Endothelial cell of umbilical vein (primary cell): ENCODE results near the gene GRPEL1.

Experiments
- CTCF ChIP-seq, 2 donors: IDR thresholded peaks; 1 replicate in 1 of 2; 2 replicates in 1 of 2; pipeline ENCODE4 v1.5.1; 2011; ENCODE audit warnings: low read length in 2 of 2, mild to moderate bottlenecking in 2 of 2, moderate library complexity in 2 of 2, control low read depth in 1 of 2, inconsistent platforms in 1 of 2, low read depth in 1 of 2; ENCODE audit not compliant: insufficient read depth in 1 of 2; ENCODE audit errors: extremely low read depth in 1 of 2
- GATA2 ChIP-seq: IDR thresholded peaks from 2 replicates; pipeline ENCODE4 v1.7.0; 2011; ENCODE audit warnings: low read depth, mild to moderate bottlenecking, moderate library complexity, mixed read lengths, low read length; ENCODE audit not compliant: insufficient read length, insufficient read depth
- POLR2AphosphoS5 ChIP-seq: IDR thresholded peaks from 2 replicates; pipeline ENCODE4 v1.6.1; 2012; ENCODE audit warnings: low read depth, mild to moderate bottlenecking, control low read depth, low read length, moderate library complexity; ENCODE audit not compliant: insufficient read depth

GRCh38 chr4:7023486-7023885, 44.4 kb downstream of the GRPEL1 start:
- TF ChIP-seq GATA2 (no peak), POLR2AphosphoS5 (no peak), CTCF (IDR thresholded peaks at IDR 0.05; ENCODE audit: extremely low read depth in 1 of 2, insufficient read depth in 1 of 2, low read depth in 1 of 2, low read length in 2 of 2) (no peak)
